Activated CD8-positive, alpha-beta memory T cell treated with anti-CD3 and anti-CD28 coated beads for 36 hours (primary cell): ENCODE measurements around the gene MRPS5. TPM values are rescaled to one million over a fixed set of nuclear protein-coding genes. Genes with fewer than 3 reads are reported as not detected.

ENCODE experiments used
- CTCF ChIA-PET: fragments of 350-600 bp; sonication (Branson Sonifier 250); formaldehyde crosslinking; loops from one replicate; lab custom pipeline; 2021; ENCODE audit warnings: antibody characterized with exemption; lab: Charles Lee
- POLR2A ChIA-PET: fragments of 350-600 bp; sonication (Branson Sonifier 250); formaldehyde crosslinking; loops from one replicate; lab custom pipeline; 2021; ENCODE audit warnings: antibody characterized with exemption; lab: Charles Lee
- total RNA-seq, 2 experiments: library from RNA; stranded (reverse); gene quantifications; one replicate each; pipeline ENCODE4 v1.2.3, GENCODE V29; 2021

The MRPS5 gene
- 10 to 100 TPM; 83.5 to 84.0 TPM for total RNA-seq

- CTCF ChIA-PET: interaction anchor here (0.6 to 1.7 kb wide), 4 partner anchors 44 to 106 kb away, joined by 3 to 5 read pairs (median 3); no protein-coding TSS in a partner anchor
- POLR2A ChIA-PET: interaction anchor here (0.7 to 1.9 kb wide), 3 partner anchors 38 to 44 kb away, joined by 4 to 10 read pairs (median 4); partner anchors contain the start of genes ZNF2 and ZNF514
Measured at GRCh38 chr2:95121407-95122196, at the start of gene MRPS5. Gene MRPS5, minus strand, starts transcription at chr2:95121808. Its CDS starts 17 bp downstream, at chr2:95121791.

GRCh38 chr2:95166065-95166763 is 44.6 kb upstream of the MRPS5 start:
- POLR2A ChIA-PET: interaction anchor here (1.6 kb wide), 1 partner anchor 44 kb away, joined by 4 read pairs; no protein-coding TSS in a partner anchor
- CTCF ChIA-PET: no interaction called here

GRCh38 chr2:95165371-95166064 is 43.9 kb upstream of the MRPS5 start, which contains the start of gene ZNF2:
Gene ZNF2, plus strand, starts transcription at chr2:95165809. Its CDS starts 10,418 bp downstream, at chr2:95176227.
- ChIA-PET CTCF (interaction anchor here (1.2 kb wide), 1 partner anchor 143 kb away, joined by 4 read pairs; no protein-coding TSS in a partner anchor), POLR2A (interaction anchor here (1.3 to 1.6 kb wide), 2 partner anchors 43 to 44 kb away, joined by 4 read pairs; no protein-coding TSS in a partner anchor)

- CTCF ChIA-PET: interaction anchor here (1.2 kb wide), 1 partner anchor 143 kb away, joined by 4 read pairs; no protein-coding TSS in a partner anchor
- POLR2A ChIA-PET: interaction anchor here (1.3 to 1.6 kb wide), 2 partner anchors 43 to 44 kb away, joined by 4 read pairs; no protein-coding TSS in a partner anchor
Measured at GRCh38 chr2:95165030-95165370, 43.4 kb upstream of the MRPS5 start.

GRCh38 chr2:95159690-95160449 is 38.3 kb upstream of the MRPS5 start, which contains the start of gene ZNF514:
Gene ZNF514, minus strand, starts transcription at chr2:95159848. Its CDS starts 6,595 bp downstream, at chr2:95153253.
- ChIA-PET POLR2A (interaction anchor here (1.2 kb wide), 1 partner anchor 38 kb away, joined by 10 read pairs; the partner anchor contains the start of gene MRPS5), CTCF (interaction anchor here (0.7 to 1.1 kb wide), 2 partner anchors 32 to 44 kb away, joined by 3 read pairs; no protein-coding TSS in a partner anchor)

- CTCF ChIA-PET: interaction anchor here (0.7 to 1.1 kb wide), 2 partner anchors 31 to 43 kb away, joined by 3 read pairs; no protein-coding TSS in a partner anchor
- POLR2A ChIA-PET: interaction anchor here (0.5 to 1.2 kb wide), 2 partner anchors 14 to 38 kb away, joined by 3 to 10 read pairs; partner anchors contain the start of gene MRPS5
Measured at GRCh38 chr2:95158891-95159619, 37.4 kb upstream of the MRPS5 start.

- CTCF ChIA-PET: interaction anchor here (1.1 kb wide), 1 partner anchor 43 kb away, joined by 3 read pairs; no protein-coding TSS in a partner anchor
- POLR2A ChIA-PET: no interaction called here
Measured at GRCh38 chr2:95158441-95158840, 36.8 kb upstream of the MRPS5 start.

GRCh38 chr2:95149397-95149984 is 27.9 kb upstream of the MRPS5 start:
- POLR2A ChIA-PET: no interaction called here
- CTCF ChIA-PET: no interaction called here

- POLR2A ChIA-PET: no interaction called here
- CTCF ChIA-PET: no interaction called here
Measured at GRCh38 chr2:95143838-95144237, 22.2 kb upstream of the MRPS5 start.

GRCh38 chr2:95138702-95139101 is 17.1 kb upstream of the MRPS5 start:
- ChIA-PET POLR2A (no interaction called here), CTCF (no interaction called here)

GRCh38 chr2:95122197-95122551 is 566 bp upstream of the MRPS5 start:
- CTCF ChIA-PET: interaction anchor here (0.9 to 1.7 kb wide), 2 partner anchors 46 to 99 kb away, joined by 3 to 5 read pairs; no protein-coding TSS in a partner anchor
- POLR2A ChIA-PET: interaction anchor here (0.7 to 1.9 kb wide), 2 partner anchors 37 to 44 kb away, joined by 4 to 10 read pairs; partner anchors contain the start of genes ZNF2 and ZNF514

- CTCF ChIA-PET: interaction anchor here (0.6 to 1.7 kb wide), 4 partner anchors 43 to 106 kb away, joined by 3 to 5 read pairs (median 3); no protein-coding TSS in a partner anchor
Measured at GRCh38 chr2:95121093-95121406, 558 bp downstream of the MRPS5 start.

GRCh38 chr2:95115418-95115817 is 6.2 kb downstream of the MRPS5 start:
- CTCF ChIA-PET: interaction anchor here (0.7 to 2.9 kb wide), 10 partner anchors 10 to 93 kb away, joined by 3 to 17 read pairs (median 4); partner anchors contain the start of gene ZNF514
- POLR2A ChIA-PET: no interaction called here

More at GRCh38 chr2:95121093-95121406, 558 bp downstream of the MRPS5 start:
- POLR2A ChIA-PET: interaction anchor here (0.9 to 1.9 kb wide), 2 partner anchors 38 to 44 kb away, joined by 4 to 10 read pairs; partner anchors contain the start of genes ZNF2 and ZNF514

- CTCF ChIA-PET: interaction anchor here (0.7 kb wide), 1 partner anchor 253 kb away, joined by 4 read pairs; no protein-coding TSS in a partner anchor
- POLR2A ChIA-PET: no interaction called here
Measured at GRCh38 chr2:95113464-95113863, 8.1 kb downstream of the MRPS5 start.

GRCh38 chr2:95110395-95110794 is 11.2 kb downstream of the MRPS5 start:
- ChIA-PET POLR2A (no interaction called here), CTCF (interaction anchor here (1.1 kb wide), 1 partner anchor 88 kb away, joined by 4 read pairs; no protein-coding TSS in a partner anchor)

- ChIA-PET CTCF (no interaction called here), POLR2A (no interaction called here)
Measured at GRCh38 chr2:95109260-95109659, 12.3 kb downstream of the MRPS5 start.
